Ishikawa (cell line): ENCODE data around the gene DYNC1I1.

ENCODE experiments used
- CEBPB ChIP-seq: IDR thresholded peaks from 2 replicates; pipeline ENCODE4 v1.6.1; 2012
- CREB1 ChIP-seq: IDR thresholded peaks from 2 replicates; pipeline ENCODE4 v1.6.1; 2012; ENCODE audit warnings: low read depth
- EGR1 ChIP-seq: IDR thresholded peaks from 2 replicates; pipeline ENCODE4 v1.6.1; 2012
- EP300 ChIP-seq: IDR thresholded peaks from 2 replicates; pipeline ENCODE4 v1.6.1; 2012; ENCODE audit warnings: borderline replicate concordance
- FOXM1 ChIP-seq: IDR thresholded peaks from 2 replicates; pipeline ENCODE4 v1.6.1; 2012; ENCODE audit warnings: low read depth, borderline replicate concordance
- MAX ChIP-seq: IDR thresholded peaks from 2 replicates; pipeline ENCODE4 v1.6.1; 2012
- NFIC ChIP-seq: IDR thresholded peaks from 2 replicates; pipeline ENCODE4 v1.6.1; 2012
- RAD21 ChIP-seq: IDR thresholded peaks from 2 replicates; pipeline ENCODE4 v1.6.1; 2012; ENCODE audit warnings: low read depth
- REST ChIP-seq: IDR thresholded peaks from 2 replicates; pipeline ENCODE4 v1.6.1; 2012; ENCODE audit warnings: low read depth, mild to moderate bottlenecking
- TAF1 ChIP-seq: IDR thresholded peaks from 2 replicates; pipeline ENCODE4 v1.6.1; 2012; ENCODE audit warnings: low read depth, mild to moderate bottlenecking
- TCF12 ChIP-seq: IDR thresholded peaks from 2 replicates; pipeline ENCODE4 v1.6.1; 2012; ENCODE audit warnings: low read depth
- TEAD4 ChIP-seq: IDR thresholded peaks from 2 replicates; pipeline ENCODE4 v1.6.1; 2012
- USF1 ChIP-seq: IDR thresholded peaks from 2 replicates; pipeline ENCODE4 v1.6.1; 2012
- YY1 ChIP-seq: IDR thresholded peaks from 2 replicates; pipeline ENCODE4 v1.6.1; 2012; ENCODE audit warnings: low read depth
- ZBTB7A ChIP-seq: IDR thresholded peaks from 2 replicates; pipeline ENCODE4 v1.6.1; 2012; ENCODE audit warnings: low read depth

The DYNC1I1 gene

GRCh38 chr7:95863623-95864022 is 91.3 kb downstream of the DYNC1I1 start:
- TF ChIP-seq MAX (no peak), YY1 (no peak), CREB1 (no peak), TCF12 (no peak), EP300 (no peak), ZBTB7A (no peak), RAD21 (no peak), USF1 (no peak), CEBPB (no peak), FOXM1 (no peak), NFIC (no peak), EGR1 (no peak), TEAD4 (no peak)

- TF ChIP-seq EP300, result no peak
- TF ChIP-seq TAF1, result no peak
- no peak for TF ChIP-seq TCF12
- 0 out of 2 replicates have a peak, but pooled peaks have one; percentile 12 for TF ChIP-seq RAD21
- no peak for TF ChIP-seq TEAD4
- no peak for TF ChIP-seq CREB1
These were observed 93.5 kb downstream of the DYNC1I1 start for GRCh38 chr7:95865716-95866371.

- TF ChIP-seq ZBTB7A, result no peak
- 0 out of 2 replicates have a peak, but pooled peaks have one; percentile 26 for TF ChIP-seq YY1
These were observed 95.0 kb downstream of the DYNC1I1 start for GRCh38 chr7:95867309-95867708.

- no peak for TF ChIP-seq TEAD4
- peak; percentile 76 for TF ChIP-seq RAD21
These were observed 98.9 kb downstream of the DYNC1I1 start for GRCh38 chr7:95871075-95871848.

GRCh38 chr7:95871896-95872295 is 99.5 kb downstream of the DYNC1I1 start:
- TF ChIP-seq ZBTB7A (no peak), EGR1 (no peak), RAD21 (no peak), REST (no peak), EP300 (no peak), YY1 (no peak), NFIC (no peak), MAX (no peak), CEBPB (no peak), TEAD4 (no peak)

GRCh38 chr7:95874129-95874528 is 101.8 kb downstream of the DYNC1I1 start:
- TF ChIP-seq CEBPB, result no peak
- TF ChIP-seq RAD21, result no peak
- no peak for TF ChIP-seq EP300
- TF ChIP-seq NFIC, result no peak
- no peak for TF ChIP-seq YY1

GRCh38 chr7:95874541-95875265 is 102.3 kb downstream of the DYNC1I1 start:
- TF ChIP-seq TAF1, result no peak
- no peak for TF ChIP-seq REST
- TF ChIP-seq RAD21, result no peak
- TF ChIP-seq USF1, result no peak
- no peak for TF ChIP-seq CEBPB
- no peak for TF ChIP-seq TEAD4
- no peak for TF ChIP-seq CREB1
- TF ChIP-seq MAX, result no peak
- TF ChIP-seq NFIC, result no peak
- TF ChIP-seq TCF12, result no peak
- TF ChIP-seq EP300, result no peak
- TF ChIP-seq EGR1, result no peak
- TF ChIP-seq FOXM1, result no peak
- TF ChIP-seq ZBTB7A, result no peak
- no peak for TF ChIP-seq YY1
